SK-N-SH (cell line): ENCODE data around the gene MOB1B. TPM values are rescaled to one million over a fixed set of nuclear protein-coding genes. Genes with fewer than 3 reads are reported as not detected.
A peak's percentile ranks its signal among the peaks of the same experiment; 100 is the strongest.

Source experiments
- CTCF ChIA-PET: fragments of 300-600, 350-600 bp; formaldehyde crosslinking; extraction: SDS; loops from one replicate; lab custom pipeline; 2021; lab: Yijun Ruan, JAX
- POLR2A ChIA-PET: fragments of 350-600 bp; sonication (Branson Sonifier 250); formaldehyde crosslinking; extraction: SDS; loops from one replicate; lab custom pipeline; 2020; ENCODE audit warnings: antibody characterized with exemption, inconsistent platforms; lab: Yijun Ruan, JAX
- DNase-seq: peaks from one replicate; pipeline ENCODE4 v3.0.0; 2012
- H2AFZ ChIP-seq: fragments of 200-600 bp; sonication (generic); 2 replicates; pipeline ENCODE4 v1.8.1; 2016; ENCODE audit warnings: antibody characterized with exemption, mild to moderate bottlenecking, low read depth
- H3F3A ChIP-seq: fragments of 200-600 bp; sonication (generic); replicated peaks from 2 replicates; pipeline ENCODE3; 2016; ENCODE audit warnings: antibody characterized with exemption, mild to moderate bottlenecking; ENCODE audit not compliant: insufficient read depth
- H3K27ac ChIP-seq, 2 experiments: fragments of 200-500 bp in 1 of 2; fragments of 200-600 bp in 1 of 2; sonication (Bioruptor generic) in 1 of 2; sonication (generic), shearing (Covaris generic) in 1 of 2; 2 replicates each; pipeline versions ENCODE4 v1.5.1 to v1.6.1; 2014 to 2016; ENCODE audit warnings: low read depth in 2 of 2, inconsistent platforms in 1 of 2, low read length in 1 of 2, mild to moderate bottlenecking in 1 of 2, mixed read lengths in 1 of 2
- H3K27me3 ChIP-seq: fragments of 200-600 bp; sonication (generic), shearing (Covaris generic); 2 replicates; pipeline ENCODE4 v1.6.1; 2016; ENCODE audit warnings: mixed run types; ENCODE audit not compliant: insufficient read depth
- H3K36me3 ChIP-seq, 2 experiments: fragments of 200-500 bp in 1 of 2; fragments of 200-600 bp in 1 of 2; sonication (Bioruptor generic) in 1 of 2; sonication (generic) in 1 of 2; replicated peaks in 1 of 2; 2 replicates each; pipeline versions ENCODE3 to v1.5.1; 2014 to 2016; ENCODE audit warnings: low read length in 1 of 2, mild to moderate bottlenecking in 1 of 2; ENCODE audit not compliant: insufficient read depth in 2 of 2, control insufficient read depth in 1 of 2
- H3K4me1 ChIP-seq, 2 experiments: fragments of 200-500 bp in 1 of 2; fragments of 200-600 bp in 1 of 2; sonication (Bioruptor generic) in 1 of 2; sonication (generic), shearing (Covaris generic) in 1 of 2; 2 replicates each; pipeline versions ENCODE4 v1.5.1 to v1.6.1; 2014 to 2016; ENCODE audit warnings: low read depth in 1 of 2, low read length in 1 of 2, mixed run types in 1 of 2; ENCODE audit not compliant: insufficient read depth in 2 of 2, control insufficient read depth in 1 of 2
- H3K4me2 ChIP-seq: fragments of 200-600 bp; sonication (generic), shearing (Covaris generic); 2 replicates; pipeline ENCODE4 v1.6.1; 2017; ENCODE audit warnings: mixed run types
- H3K4me3 ChIP-seq, 2 experiments: fragments of 200-500 bp in 1 of 2; fragments of 200-600 bp in 1 of 2; sonication (Bioruptor generic) in 1 of 2; sonication (generic), shearing (Covaris generic) in 1 of 2; 2 replicates each; pipeline versions ENCODE4 v1.5.1 to v1.8.1; 2014 to 2016; ENCODE audit warnings: low read depth in 2 of 2, inconsistent platforms in 1 of 2, low read length in 1 of 2, mild to moderate bottlenecking in 1 of 2, mixed read lengths in 1 of 2, moderate library complexity in 1 of 2
- H3K79me2 ChIP-seq: fragments of 200-600 bp; sonication (generic); 2 replicates; pipeline ENCODE4 v1.8.1; 2017; ENCODE audit warnings: mild to moderate bottlenecking; ENCODE audit not compliant: insufficient read depth
- H3K9ac ChIP-seq: fragments of 200-600 bp; sonication (generic); 2 replicates; pipeline ENCODE4 v1.6.1; 2017; ENCODE audit warnings: mixed run types
- H3K9me2 ChIP-seq: fragments of 200-600 bp; sonication (generic); 2 replicates; pipeline ENCODE4 v1.6.1; 2017; ENCODE audit warnings: mixed run types
- H3K9me3 ChIP-seq: fragments of 200-600 bp; sonication (generic); 2 replicates; pipeline ENCODE4 v1.6.1; 2017; ENCODE audit warnings: mixed run types, mild to moderate bottlenecking, moderate library complexity
- H4K20me1 ChIP-seq: fragments of 200-600 bp; sonication (generic); 2 replicates; pipeline ENCODE4 v1.6.1; 2017; ENCODE audit warnings: mild to moderate bottlenecking, mixed run types; ENCODE audit not compliant: insufficient read depth
- CHD2 ChIP-seq: fragments of 150-350 bp; IDR thresholded peaks from 2 replicates; pipeline ENCODE4 v1.6.1; 2018; ENCODE audit warnings: low read length; ENCODE audit not compliant: partially characterized antibody
- EP300 ChIP-seq, 2 experiments: IDR thresholded peaks; 2 replicates each; pipeline versions ENCODE4 v1.4.0 to v1.6.1; 2012; ENCODE audit warnings: borderline replicate concordance in 1 of 2, low read depth in 1 of 2, low read length in 1 of 2
- MXI1 ChIP-seq: IDR thresholded peaks from 2 replicates; pipeline ENCODE4 v1.6.1; 2012; ENCODE audit warnings: mild to moderate bottlenecking, low read depth, low read length, improper control_type of control experiment
- TAF1 ChIP-seq: IDR thresholded peaks from 2 replicates; pipeline ENCODE4 v1.6.1; 2012; ENCODE audit warnings: low read depth, mild to moderate bottlenecking, low read length, moderate library complexity, borderline replicate concordance
- YY1 ChIP-seq: IDR thresholded peaks from 2 replicates; pipeline ENCODE4 v1.4.0; 2012; ENCODE audit warnings: low read depth, mild to moderate bottlenecking
- polyA plus RNA-seq, 3 experiments: library from polyadenylated mRNA; depleted of rRNA; stranded (reverse); fragments of >200 nt; gene quantifications; 2 replicates each; pipeline ENCODE4 v1.2.3, GENCODE V29; 2012
- TF ChIP-seq, protein P1 (sequence below): fragments of 200-600 bp; sonication (generic); IDR thresholded peaks from 2 replicates; pipeline ENCODE4 v1.6.1; 2017; ENCODE audit warnings: antibody characterized with exemption, mild to moderate bottlenecking, moderate library complexity
- TF ChIP-seq, protein P2 (sequence below): IDR thresholded peaks from 2 replicates; pipeline ENCODE4 v1.6.1; 2012; ENCODE audit warnings: mild to moderate bottlenecking, low read depth, low read length, moderate library complexity

The MOB1B gene
- polyA plus RNA-seq, 1 of the 3 experiments (the other 2 are of a cell fraction) = 2.9 TPM

DNA sequence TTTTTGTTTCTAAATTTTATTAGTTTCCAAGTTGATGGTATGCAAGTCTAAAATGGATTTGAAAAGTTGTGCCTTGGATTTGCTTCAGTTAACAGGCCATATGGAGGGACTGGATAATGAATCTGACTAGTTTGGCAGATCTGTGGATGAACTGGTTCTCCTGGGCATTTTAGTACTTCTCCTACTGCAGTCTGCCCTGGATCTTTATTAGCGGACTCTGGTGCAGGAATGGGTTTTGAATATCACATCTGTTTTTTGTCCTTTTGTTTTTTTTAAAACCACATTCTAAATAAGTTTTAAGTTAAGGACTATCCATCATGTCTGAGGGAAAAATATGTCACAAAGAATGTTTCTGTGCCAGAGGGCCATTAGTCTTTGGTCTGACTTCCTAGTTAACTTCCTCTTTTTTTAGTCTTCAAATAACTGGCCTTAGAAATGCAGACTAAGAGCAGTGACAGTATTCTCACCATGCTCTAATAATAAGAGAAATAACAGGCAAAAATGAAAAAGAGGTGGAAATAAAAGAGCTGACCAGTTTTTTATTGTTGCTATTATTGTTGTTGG is 77.4 kb downstream of the MOB1B start (continued):
- TF ChIP-seq, protein P1, sequence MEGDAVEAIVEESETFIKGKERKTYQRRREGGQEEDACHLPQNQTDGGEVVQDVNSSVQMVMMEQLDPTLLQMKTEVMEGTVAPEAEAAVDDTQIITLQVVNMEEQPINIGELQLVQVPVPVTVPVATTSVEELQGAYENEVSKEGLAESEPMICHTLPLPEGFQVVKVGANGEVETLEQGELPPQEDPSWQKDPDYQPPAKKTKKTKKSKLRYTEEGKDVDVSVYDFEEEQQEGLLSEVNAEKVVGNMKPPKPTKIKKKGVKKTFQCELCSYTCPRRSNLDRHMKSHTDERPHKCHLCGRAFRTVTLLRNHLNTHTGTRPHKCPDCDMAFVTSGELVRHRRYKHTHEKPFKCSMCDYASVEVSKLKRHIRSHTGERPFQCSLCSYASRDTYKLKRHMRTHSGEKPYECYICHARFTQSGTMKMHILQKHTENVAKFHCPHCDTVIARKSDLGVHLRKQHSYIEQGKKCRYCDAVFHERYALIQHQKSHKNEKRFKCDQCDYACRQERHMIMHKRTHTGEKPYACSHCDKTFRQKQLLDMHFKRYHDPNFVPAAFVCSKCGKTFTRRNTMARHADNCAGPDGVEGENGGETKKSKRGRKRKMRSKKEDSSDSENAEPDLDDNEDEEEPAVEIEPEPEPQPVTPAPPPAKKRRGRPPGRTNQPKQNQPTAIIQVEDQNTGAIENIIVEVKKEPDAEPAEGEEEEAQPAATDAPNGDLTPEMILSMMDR = no peak
- TF ChIP-seq CHD2 = no peak

DNA sequence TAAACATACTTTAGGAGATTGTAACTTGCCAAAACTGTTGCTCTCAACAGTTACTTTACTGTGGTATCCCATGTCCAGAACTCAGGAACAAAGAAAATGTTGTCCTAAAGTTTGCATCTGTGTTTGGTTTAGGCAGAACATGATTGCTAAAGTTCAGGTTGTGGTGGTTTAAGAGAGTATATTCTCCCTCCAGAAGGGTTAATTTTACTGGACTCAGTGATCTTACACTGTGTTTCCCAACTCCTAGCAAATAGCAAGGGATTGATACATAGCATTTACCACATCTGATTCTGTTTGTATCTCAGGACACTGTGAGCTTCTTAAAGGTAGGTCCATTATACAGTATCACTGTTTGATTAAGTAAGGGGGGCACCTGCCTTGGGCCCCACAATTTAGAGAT is 78.0 kb downstream of the MOB1B start:
- peaks cover 32 to 35% of the 10 kb centered on the region in 2 experiments for H3K36me3 ChIP-seq
- H3K4me1 ChIP-seq = no peaks in the 10 kb centered on the region; a peak in 1 of 4 replicates
- no peaks in the 10 kb centered on the region for H3K9me3 ChIP-seq
- TF ChIP-seq YY1 = no peak
- TF ChIP-seq, protein P2, sequence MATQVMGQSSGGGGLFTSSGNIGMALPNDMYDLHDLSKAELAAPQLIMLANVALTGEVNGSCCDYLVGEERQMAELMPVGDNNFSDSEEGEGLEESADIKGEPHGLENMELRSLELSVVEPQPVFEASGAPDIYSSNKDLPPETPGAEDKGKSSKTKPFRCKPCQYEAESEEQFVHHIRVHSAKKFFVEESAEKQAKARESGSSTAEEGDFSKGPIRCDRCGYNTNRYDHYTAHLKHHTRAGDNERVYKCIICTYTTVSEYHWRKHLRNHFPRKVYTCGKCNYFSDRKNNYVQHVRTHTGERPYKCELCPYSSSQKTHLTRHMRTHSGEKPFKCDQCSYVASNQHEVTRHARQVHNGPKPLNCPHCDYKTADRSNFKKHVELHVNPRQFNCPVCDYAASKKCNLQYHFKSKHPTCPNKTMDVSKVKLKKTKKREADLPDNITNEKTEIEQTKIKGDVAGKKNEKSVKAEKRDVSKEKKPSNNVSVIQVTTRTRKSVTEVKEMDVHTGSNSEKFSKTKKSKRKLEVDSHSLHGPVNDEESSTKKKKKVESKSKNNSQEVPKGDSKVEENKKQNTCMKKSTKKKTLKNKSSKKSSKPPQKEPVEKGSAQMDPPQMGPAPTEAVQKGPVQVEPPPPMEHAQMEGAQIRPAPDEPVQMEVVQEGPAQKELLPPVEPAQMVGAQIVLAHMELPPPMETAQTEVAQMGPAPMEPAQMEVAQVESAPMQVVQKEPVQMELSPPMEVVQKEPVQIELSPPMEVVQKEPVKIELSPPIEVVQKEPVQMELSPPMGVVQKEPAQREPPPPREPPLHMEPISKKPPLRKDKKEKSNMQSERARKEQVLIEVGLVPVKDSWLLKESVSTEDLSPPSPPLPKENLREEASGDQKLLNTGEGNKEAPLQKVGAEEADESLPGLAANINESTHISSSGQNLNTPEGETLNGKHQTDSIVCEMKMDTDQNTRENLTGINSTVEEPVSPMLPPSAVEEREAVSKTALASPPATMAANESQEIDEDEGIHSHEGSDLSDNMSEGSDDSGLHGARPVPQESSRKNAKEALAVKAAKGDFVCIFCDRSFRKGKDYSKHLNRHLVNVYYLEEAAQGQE = no peak
- TF ChIP-seq MXI1 = no peak
- no peak for TF ChIP-seq EP300 (IDR thresholded peaks at IDR 0.05; ENCODE audit: borderline replicate concordance in 1 of 2, low read depth in 1 of 2, low read length in 1 of 2)
- no peak for TF ChIP-seq TAF1
- TF ChIP-seq, protein P1 = no peak
- no peaks in the 10 kb centered on the region for H3K9me2 ChIP-seq
- no peak overlapping the region for H3K4me3 ChIP-seq
- no peaks in the 10 kb centered on the region for H4K20me1 ChIP-seq
- no peak overlapping the region for H2AFZ ChIP-seq
- H3K79me2 ChIP-seq = no peaks in the 10 kb centered on the region
- H3K9ac ChIP-seq = no peak overlapping the region
- ChIA-PET CTCF (no interaction called here), POLR2A (no interaction called here)
- DNase-seq = no peak
- peak overlapping the region in 1 of 2 experiments; percentile 70; a peak in 1 of 4 replicates for H3K27ac ChIP-seq
- H3F3A ChIP-seq = no peaks in the 10 kb centered on the region
- H3K27me3 ChIP-seq = no peaks in the 10 kb centered on the region
- H3K4me2 ChIP-seq = no peak overlapping the region
